OCI-LY1 (cell line): ENCODE results near the gene ITIH2.

Source experiments
- EZH2 ChIP-seq: fragments of 200-600 bp; sonication (generic), shearing (Covaris generic); IDR thresholded peaks from 2 replicates; pipeline ENCODE4 v1.8.0; 2017; ENCODE audit warnings: borderline replicate concordance, mixed run types, mild to moderate bottlenecking, antibody characterized with exemption, low read length, moderate library complexity, mixed read lengths
- TF ChIP-seq, protein P1 (sequence below): fragments of 200-600 bp; sonication (generic), shearing (Covaris generic); IDR thresholded peaks from 2 replicates; pipeline ENCODE4 v1.5.1; 2017; ENCODE audit warnings: mild to moderate bottlenecking, antibody characterized with exemption, low read length, moderate library complexity, mixed read lengths

DNA sequence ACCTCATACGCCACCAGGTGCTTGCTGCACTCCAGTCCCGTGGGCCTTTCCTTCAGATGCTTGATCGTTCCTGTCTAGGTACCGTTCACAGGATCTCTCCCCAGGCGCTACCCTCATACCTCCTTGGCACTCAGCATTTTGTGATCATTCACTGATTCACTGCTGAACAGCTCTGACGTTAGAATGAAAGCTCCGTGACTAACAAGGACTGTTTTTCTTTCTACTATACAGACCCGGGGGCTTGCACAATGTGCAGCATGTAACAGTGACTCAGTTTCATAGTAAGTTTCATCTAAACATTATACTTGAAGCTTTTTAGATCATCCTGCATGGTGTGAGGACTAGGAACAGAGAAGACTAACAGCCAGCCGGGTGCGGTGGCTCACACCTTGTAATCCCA, 64.1 kb downstream of the ITIH2 start:
- TF ChIP-seq, protein P1, sequence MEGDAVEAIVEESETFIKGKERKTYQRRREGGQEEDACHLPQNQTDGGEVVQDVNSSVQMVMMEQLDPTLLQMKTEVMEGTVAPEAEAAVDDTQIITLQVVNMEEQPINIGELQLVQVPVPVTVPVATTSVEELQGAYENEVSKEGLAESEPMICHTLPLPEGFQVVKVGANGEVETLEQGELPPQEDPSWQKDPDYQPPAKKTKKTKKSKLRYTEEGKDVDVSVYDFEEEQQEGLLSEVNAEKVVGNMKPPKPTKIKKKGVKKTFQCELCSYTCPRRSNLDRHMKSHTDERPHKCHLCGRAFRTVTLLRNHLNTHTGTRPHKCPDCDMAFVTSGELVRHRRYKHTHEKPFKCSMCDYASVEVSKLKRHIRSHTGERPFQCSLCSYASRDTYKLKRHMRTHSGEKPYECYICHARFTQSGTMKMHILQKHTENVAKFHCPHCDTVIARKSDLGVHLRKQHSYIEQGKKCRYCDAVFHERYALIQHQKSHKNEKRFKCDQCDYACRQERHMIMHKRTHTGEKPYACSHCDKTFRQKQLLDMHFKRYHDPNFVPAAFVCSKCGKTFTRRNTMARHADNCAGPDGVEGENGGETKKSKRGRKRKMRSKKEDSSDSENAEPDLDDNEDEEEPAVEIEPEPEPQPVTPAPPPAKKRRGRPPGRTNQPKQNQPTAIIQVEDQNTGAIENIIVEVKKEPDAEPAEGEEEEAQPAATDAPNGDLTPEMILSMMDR: no peak
- TF ChIP-seq EZH2: no peak
